ENCODE measurements around the gene CSMD2.

CSMD2 gene

GRCh38 chr1:33508151-33508550 lies 656.9 kb downstream of the CSMD2 start:
- no peak for TF ChIP-seq CTCF (IDR thresholded peaks at IDR 0.05; ENCODE audit: insufficient read depth, low read length, missing control alignments)
- CTCF ChIA-PET, result interaction anchor here (1.0 kb wide), 1 partner anchor 105 kb away, joined by 3 read pairs; no protein-coding TSS in a partner anchor
- POLR2A ChIA-PET, result no interaction called here
- H3K4me3 ChIP-seq (ENCODE audit: low read depth, low read length), result no peak overlapping the region
- no peak for DNase-seq (ENCODE audit: low read depth, low spot score)

GRCh38 chr1:33507661-33508060 lies 657.4 kb downstream of the CSMD2 start:
- ChIA-PET POLR2A (no interaction called here), CTCF (interaction anchor here (1.0 kb wide), 1 partner anchor 105 kb away, joined by 3 read pairs; no protein-coding TSS in a partner anchor)
- DNase-seq (ENCODE audit: low read depth, low spot score), result no peak
- H3K4me3 ChIP-seq (ENCODE audit: low read depth, low read length), result no peak overlapping the region
- no peak for TF ChIP-seq CTCF (IDR thresholded peaks at IDR 0.05; ENCODE audit: insufficient read depth, low read length, missing control alignments)

- CTCF ChIA-PET, result interaction anchor here (1.9 kb wide), 1 partner anchor 109 kb away, joined by 4 read pairs; no protein-coding TSS in a partner anchor
- no peak for TF ChIP-seq CTCF (IDR thresholded peaks at IDR 0.05; ENCODE audit: insufficient read depth, low read length, missing control alignments)
- POLR2A ChIA-PET, result no interaction called here
- no peak for DNase-seq (ENCODE audit: low read depth, low spot score)
- H3K4me3 ChIP-seq (ENCODE audit: low read depth, low read length), result no peak overlapping the region
Measured at GRCh38 chr1:33503506-33503905, 661.5 kb downstream of the CSMD2 start.

GRCh38 chr1:33502726-33503125 lies 662.3 kb downstream of the CSMD2 start:
- ChIA-PET POLR2A (no interaction called here), CTCF (no interaction called here)
- H3K4me3 ChIP-seq (ENCODE audit: low read depth, low read length), result no peak overlapping the region
- peak; percentile 9 for DNase-seq (ENCODE audit: low read depth, low spot score)
- TF ChIP-seq CTCF (IDR thresholded peaks at IDR 0.05; ENCODE audit: insufficient read depth, low read length, missing control alignments), result no peak

DNA sequence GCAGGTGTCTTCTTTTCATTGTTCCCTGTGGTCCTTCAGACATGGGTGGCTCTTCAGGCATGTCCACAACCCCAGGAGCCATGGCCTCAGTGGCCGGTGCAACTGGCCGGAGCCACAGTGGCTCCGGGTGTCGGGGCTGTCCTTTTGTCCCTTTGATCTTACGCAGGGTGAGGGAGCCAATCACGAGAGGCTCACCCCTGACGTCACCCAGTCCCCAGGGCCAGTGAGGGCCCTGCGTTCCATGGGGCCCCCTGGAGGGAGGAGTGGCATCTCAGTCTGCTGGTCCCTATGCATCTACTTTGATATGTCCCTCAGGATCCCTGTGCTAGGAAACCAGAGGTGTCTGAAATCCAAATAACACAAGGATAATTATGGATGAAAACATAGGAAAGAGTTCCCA lies 663.3 kb downstream of the CSMD2 start:
- H3K4me3 ChIP-seq (ENCODE audit: low read depth, low read length), result no peak overlapping the region
- POLR2A ChIA-PET, result no interaction called here
- DNase-seq (ENCODE audit: low read depth, low spot score), result no peak
- CTCF ChIA-PET, result interaction anchor here (1.1 kb wide), 1 partner anchor 16 kb away, joined by 3 read pairs; no protein-coding TSS in a partner anchor
- TF ChIP-seq CTCF (IDR thresholded peaks at IDR 0.05; ENCODE audit: insufficient read depth, low read length, missing control alignments), result no peak

DNA sequence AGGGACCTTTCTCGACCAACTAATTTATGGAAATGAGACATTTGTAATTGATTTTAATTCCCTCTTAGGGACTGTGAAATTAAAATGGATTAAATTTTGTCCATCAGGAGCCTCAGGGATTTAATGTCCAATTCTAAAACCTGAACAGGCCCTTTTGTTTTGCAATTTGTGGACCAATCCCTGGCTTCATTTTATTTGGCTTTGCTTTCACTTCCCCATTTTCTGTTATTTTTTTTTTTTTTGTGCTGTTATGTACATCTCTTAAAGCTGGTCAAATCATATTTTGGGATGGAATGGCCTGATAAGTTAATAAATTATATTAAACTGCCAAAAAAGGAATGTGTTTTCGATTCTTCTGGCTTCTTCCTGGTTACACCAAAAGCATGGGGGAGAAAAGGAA lies 663.7 kb downstream of the CSMD2 start:
- no peak for TF ChIP-seq CTCF (IDR thresholded peaks at IDR 0.05; ENCODE audit: insufficient read depth, low read length, missing control alignments)
- POLR2A ChIA-PET, result no interaction called here
- CTCF ChIA-PET, result interaction anchor here (0.8 to 1.1 kb wide), 4 partner anchors 10 to 57 kb away, joined by 3 to 4 read pairs (median 3); no protein-coding TSS in a partner anchor
- no peak overlapping the region for H3K4me3 ChIP-seq (ENCODE audit: low read depth, low read length)
- no peak for DNase-seq (ENCODE audit: low read depth, low spot score)

All from AG04449 (cell line).